Fibroblast of gingiva (primary cell): ENCODE data around the gene CACHD1.
A peak's percentile ranks its signal among the peaks of the same experiment; 100 is the strongest.

Source experiments
- DNase-seq: peaks from one replicate; pipeline ENCODE4 v3.0.0-alpha.2; 2011; ENCODE audit warnings: low read depth

CACHD1 gene

GRCh38 chr1:64469977-64470664 is at the start of gene CACHD1:
TSS of gene CACHD1 (plus strand) at chr1:64470129. CDS start at chr1:64470745, 616 bp downstream.
- DNase-seq = peak; percentile 81

- no peak for DNase-seq
These were observed 48.6 kb upstream of the CACHD1 start for GRCh38 chr1:64421377-64421776.

DNA sequence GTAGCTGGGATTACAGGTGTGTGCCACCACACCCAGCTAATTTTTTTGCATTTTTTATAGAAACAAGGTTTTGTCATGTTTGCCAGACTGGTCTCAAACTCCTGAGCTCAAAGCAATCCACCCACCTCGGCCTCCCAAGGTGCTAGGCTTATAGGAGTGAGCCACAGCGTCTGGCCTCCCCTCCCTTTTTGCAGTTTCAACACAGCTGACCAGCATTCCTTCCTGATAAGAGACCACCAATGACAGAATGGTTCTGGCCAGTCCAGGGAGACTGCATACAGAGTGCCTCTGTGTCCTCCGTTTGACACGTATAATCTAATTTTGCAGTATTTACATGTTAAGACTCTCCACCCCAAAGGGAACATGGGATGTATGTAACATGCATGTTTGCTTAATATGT is 46.4 kb upstream of the CACHD1 start:
- no peak for DNase-seq

DNA sequence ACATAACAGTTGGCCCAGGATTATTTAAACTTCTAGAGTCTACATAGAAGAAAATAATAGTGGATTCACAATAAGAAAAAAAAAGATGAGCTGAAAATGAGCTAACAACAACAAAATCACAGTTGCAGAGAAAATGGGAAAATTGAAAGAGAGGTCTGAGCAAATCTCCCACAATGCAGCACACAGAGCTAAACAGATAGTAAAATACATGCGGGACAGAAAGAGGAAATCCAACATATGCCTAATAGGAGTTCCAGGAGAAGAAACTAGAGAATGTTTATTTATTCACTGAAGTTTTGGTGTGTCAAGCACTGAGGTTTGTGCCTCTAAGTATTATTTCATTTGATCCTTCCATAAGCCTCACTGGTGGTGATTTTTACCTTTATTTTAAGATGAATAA is 45.5 kb upstream of the CACHD1 start:
- DNase-seq = no peak

DNA sequence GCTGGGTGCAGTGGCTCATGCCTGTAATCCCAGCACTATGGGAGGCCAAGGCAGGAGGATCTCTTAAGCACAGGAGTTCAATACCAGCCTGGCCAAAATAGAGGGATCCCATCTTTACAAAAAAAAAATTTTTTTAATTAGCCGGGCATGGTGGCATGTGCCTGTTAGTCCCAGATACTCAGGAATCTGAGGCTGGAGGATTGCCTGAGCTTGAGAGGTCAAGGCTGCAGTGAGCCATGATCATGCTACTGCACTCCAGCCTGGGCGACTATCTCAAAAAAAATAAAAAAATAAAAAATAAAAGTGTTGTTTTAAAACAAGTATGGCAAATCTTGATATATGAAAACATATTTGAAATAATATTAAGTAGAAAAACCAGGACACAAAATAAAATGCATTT is 44.4 kb upstream of the CACHD1 start:
- no peak for DNase-seq

- DNase-seq = no peak
These were observed 43.2 kb upstream of the CACHD1 start for GRCh38 chr1:64426681-64427080.

- no peak for DNase-seq
These were observed 42.0 kb upstream of the CACHD1 start for GRCh38 chr1:64427879-64428278.

DNA sequence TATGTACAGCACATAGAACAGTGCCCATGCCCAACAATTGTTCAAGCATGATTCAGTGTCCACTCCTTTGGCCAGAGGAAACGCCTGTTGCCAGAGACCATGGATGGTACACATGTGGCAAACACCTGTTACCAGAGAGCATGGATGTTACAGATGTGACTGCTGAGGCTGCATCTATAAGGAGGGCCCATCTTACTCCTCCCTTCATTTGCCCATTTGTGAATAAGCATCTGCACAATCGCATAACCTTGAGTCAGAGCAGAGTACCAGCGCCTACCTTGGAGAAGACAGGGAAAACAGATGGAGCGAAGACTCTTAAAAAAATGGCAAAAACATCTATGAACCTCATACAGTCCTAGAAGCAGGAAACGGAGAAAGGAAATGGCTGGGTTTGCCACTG is 36.6 kb upstream of the CACHD1 start:
- no peak for DNase-seq

GRCh38 chr1:64433747-64434146 is 36.2 kb upstream of the CACHD1 start:
- DNase-seq = no peak

DNA sequence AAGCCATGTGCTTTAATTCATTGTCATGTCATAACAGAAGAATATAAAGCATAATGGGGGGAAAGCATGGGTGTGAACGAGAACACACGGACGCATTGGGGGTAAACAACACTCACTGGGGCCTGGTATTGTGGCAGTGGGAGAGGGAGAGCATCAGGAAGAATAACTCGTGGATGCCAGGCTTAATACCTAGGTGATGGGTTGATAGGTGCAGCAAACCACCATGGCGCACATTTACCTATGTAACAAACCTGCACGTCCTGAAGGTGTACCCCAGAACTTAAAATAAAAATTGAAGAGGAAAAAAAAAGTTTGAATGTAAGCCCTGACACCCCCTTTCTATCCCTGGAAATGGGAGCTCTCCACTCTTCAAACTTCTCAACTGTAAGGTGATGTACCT is 34.9 kb upstream of the CACHD1 start:
- DNase-seq = no peak

GRCh38 chr1:64437453-64437852 is 32.5 kb upstream of the CACHD1 start:
- DNase-seq = peak; percentile 30

- DNase-seq = no peak
These were observed 29.6 kb upstream of the CACHD1 start for GRCh38 chr1:64440183-64440826.

DNA sequence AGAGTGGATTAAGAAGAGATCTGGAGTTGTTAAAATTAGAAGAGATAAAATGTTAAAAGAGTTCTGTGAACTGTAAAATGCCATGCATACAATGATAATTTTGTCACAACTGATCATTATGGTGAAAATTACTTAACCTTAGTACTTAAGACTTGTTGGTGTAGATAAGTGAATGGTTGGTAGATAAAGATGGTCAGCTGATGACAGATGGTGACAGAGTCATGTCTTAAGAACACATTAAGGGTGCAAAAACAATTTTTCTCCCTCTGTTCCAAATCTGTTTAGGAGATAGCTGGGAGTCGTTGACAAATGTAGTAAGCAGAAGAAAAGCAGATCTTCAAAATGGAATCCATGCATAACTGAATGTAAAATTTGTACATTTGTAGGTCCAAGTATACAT is 18.5 kb upstream of the CACHD1 start:
- no peak for DNase-seq

DNA sequence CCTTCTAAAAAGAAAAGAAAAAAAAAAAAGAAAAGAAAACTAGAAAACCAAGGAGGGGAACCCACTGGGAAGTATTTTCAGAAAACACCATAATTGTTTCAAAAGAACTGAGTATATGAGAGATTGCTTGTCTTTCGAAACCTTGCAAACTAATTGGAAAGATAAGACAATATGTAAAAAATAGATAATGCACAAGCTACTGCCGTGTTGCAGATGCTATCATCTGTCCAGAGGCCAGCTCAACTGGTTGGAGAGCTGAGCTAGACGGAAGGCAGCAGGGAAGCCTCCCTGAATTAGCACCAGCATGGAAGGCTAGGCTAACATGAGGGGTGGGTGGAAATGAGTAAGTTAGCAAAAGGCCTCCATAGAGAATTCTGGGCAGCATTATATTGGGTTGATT is 16.2 kb upstream of the CACHD1 start:
- no peak for DNase-seq

DNA sequence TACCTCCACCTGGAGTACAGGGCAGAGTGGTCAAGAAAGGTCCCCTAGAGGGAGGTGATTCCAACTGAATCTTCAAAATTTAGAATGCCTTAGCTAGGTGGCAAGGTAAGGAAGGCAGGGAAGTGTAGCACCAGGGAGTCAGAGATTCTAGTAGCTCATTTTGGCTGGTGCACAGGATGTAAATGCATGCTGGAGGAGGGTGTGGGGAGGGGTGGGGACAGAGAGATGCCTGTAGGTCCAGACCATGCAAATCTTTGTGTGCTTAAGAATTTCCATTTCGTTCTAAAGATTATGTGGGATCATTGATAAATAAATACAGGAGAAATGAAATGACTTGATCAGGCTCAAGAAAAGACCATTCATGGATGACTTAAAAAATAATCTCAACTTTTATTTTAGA is 11.0 kb upstream of the CACHD1 start:
- no peak for DNase-seq

DNA sequence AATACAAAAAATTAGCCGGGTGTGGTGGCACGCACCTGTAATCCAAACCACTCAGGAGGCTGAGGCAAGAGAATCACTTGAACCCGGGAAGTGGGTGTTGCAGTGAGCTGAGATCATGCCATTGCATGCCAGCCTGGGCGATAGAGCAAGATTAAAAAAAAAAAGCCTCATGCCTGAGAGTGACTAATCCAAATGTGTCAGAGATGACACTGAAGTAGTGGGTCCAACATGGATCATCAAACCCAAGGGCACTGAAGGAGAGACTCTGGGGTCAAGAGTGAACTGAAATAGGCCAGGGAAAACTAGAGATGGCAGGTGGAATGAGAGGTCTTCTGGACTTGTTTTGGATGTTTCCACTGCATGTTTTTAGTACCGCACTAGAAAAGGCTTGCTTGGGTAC is 10.2 kb upstream of the CACHD1 start:
- DNase-seq = no peak

DNA sequence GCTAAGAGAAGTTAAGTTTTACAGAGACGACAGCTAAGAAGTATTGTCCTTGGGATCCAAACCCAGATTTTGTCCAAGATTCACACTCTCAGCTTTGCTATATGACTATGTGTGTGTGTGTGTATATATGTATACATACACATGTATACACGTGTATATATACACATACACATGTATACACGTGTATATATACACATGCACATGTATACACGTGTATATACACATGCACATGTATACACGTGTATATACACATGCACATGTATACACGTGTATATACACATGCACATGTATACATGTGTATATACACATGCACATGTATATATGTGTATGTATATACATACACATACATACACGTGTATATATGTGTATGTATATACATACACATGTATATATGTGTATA is 3.9 kb upstream of the CACHD1 start:
- no peak for DNase-seq

- DNase-seq = no peak
These were observed 583 bp upstream of the CACHD1 start for GRCh38 chr1:64469116-64469976.

DNA sequence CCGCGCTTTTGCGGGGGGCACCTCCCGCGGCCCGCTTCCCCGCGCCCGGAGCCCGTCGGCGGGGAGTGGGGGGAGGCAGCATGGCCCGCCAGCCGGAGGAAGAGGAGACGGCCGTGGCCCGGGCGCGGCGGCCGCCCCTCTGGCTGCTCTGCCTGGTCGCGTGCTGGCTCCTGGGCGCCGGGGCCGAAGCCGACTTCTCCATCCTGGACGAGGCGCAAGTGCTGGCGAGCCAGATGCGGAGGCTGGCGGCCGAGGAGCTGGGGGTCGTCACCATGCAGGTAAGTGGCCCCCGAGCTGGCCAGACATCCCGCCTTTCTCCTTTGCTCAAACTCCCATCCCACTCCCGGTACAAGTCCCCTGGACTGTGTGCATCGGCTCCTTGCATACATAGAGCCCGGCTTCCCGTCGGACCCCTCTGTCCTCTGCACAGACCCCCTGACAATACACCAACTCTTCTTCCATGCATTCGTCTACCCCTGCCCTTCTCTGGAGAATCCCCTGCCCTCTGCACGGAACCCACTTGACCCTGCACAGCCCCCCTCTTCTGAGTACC is 812 bp downstream of the CACHD1 start:
- DNase-seq = peak; percentile 14

GRCh38 chr1:64471218-64472039 is 1.5 kb downstream of the CACHD1 start:
- peak; percentile 23 for DNase-seq

DNA sequence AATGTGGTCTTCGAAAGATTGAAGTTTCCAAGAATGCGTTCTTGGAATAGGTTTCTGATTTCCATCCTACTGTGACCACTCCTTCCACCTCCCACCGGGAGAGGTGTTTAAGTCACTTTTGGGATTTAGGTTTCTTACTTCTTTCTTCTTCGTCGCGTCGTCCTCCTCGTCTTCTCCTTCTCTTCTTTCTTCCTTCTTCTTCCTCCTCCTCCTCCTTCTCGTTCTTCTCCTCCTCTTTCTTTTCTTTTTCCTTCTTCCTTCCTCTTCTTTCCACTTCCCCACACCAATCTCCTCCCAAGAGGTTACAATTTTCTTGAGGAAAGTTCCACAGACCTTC is 2.1 kb downstream of the CACHD1 start:
- no peak for DNase-seq

DNA sequence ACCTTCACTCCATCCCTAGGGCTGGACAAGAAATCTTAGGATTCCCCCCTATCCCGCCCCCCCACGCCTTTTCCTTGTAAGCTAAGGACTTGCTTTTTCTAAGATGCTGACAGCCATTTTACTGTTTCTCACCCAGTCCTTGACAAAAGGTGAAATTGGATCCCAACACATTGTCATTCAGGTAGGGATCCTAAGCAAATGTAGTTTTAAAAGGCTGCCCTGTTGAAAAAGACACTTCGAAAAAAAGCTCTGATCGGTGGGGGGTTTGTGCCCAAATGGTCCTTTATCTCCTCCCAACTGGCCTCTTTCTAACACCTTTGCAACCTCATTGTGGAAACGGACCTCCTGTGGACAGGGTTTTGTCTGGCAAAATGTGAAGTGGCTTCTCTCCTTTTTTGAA is 2.9 kb downstream of the CACHD1 start:
- no peak for DNase-seq
